H4 (cell line): ENCODE results near the gene ZNF488. TPM values are rescaled to one million over a fixed set of nuclear protein-coding genes. Genes with fewer than 3 reads are reported as not detected.

Experiments
- DNase-seq: peaks from one replicate; pipeline ENCODE4 v3.0.0-alpha.2; 2015; ENCODE audit warnings: low spot score
- total RNA-seq: library from RNA; depleted of rRNA; stranded (reverse); fragments of >200 nt; shearing (Covaris generic); gene quantifications from 2 replicates; pipeline ENCODE4 v1.2.3, GENCODE V29; 2014

ZNF488 gene
- total RNA-seq, 1 experiment from 2014 or later, result 1.0 TPM

DNA sequence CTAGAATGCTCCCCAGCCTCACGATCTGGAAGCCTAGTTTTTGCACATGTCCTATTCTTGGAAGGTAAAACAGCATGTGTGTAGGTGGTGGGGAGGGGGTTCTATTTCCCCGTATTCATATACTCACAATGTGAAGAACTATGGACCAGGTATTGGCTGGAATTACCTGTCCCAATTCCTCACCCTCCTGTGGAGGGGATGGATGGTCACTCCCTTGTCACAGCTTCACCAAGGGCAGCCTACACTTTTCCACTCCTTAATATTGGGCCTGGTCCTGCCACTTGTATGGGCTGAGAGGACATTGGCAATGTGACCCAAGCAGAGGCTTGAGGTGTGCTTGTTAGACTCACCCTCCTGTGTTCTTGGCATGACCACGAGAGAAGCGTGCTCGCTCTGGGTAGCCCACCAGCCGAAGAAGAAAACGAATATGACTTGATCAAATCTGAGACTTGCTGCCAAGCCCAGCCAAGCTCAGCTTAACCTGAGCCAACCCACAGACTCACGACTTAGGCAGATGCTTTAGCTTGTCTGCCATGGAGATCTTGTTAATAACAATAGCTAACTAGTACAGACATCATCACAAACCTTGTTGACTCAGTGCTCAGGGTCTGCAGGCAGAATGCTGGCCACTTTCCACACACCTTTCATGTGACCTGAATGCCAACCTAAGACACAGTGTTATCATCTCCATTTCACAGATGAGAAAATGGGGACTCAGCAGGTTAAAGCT, 17.2 kb downstream of the ZNF488 start:
- no peak for DNase-seq

DNA sequence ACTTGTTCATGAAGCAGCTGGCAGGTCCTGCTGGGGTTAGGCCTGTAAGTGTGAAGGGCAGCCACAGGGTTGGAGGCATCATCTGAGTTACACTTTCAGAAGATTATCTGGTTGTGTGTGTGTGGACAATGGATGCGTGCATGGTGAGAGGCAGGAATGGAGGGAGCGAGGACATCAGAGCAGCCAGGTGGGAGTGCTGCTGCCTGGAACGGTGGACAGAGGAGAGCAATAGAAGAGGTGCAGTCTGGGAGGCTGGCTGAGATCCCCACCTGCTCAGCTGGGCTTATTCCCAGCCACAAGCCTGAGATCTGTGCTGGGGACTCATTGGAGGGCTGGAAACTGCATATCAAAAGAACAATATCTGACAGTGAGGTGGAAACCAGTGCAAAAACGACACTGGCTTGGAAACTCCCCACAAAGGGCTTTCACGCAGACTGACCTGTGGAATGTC, 17.9 kb downstream of the ZNF488 start:
- no peak for DNase-seq

DNA sequence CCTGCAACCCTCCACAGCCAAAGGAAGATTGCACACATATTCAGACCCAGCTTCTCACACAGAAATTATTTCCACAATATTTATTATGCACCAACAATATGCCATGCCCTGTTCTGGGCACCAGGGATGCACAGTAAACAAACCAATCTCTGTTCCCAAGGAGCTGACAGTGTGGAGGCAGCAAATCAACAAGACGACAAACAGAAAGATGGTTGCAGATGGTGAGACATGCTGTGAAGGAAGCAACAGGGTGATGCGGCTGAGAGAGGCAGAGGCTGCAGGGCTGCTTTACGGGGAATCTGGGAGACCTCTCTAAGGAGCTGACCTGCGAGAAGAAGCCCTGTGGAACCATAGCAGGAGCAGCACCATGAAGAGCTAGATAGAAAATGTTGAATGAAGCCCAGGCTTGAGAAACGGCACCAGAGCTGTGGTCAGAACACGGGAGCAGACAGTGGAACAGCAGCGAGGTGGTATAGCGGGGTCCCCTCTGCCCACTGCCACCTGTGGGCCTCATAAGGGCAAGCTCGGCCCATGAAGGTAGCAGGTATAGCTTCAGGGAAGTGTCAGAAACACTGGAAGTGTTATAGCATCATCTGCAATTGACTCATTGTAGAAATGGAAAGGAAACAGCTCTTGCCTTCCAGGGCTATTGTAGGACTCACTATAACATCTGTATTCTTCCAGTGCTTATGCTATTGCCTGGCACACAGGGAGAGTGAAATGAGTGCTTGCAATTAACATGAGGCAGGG, 18.5 kb downstream of the ZNF488 start:
- DNase-seq, result no peak

DNA sequence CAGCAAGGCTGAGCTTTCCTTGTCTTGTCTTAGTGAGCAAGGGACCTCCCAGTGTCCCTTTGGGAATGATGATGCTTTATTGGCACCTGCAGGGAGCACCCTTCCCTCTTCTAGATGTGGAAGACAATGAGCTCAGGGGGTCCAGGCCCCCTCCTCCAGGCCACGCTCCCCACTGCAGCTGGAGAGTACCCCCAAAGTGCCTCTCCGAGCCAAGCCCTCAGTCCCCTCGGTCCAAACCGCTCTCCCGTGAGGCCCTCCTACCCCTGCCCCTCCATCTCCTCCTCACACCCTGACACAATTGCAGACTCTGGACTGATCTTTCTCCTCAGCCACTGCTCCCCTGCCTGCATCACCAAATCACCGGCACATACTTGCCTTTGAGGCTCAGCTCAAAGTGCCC, 19.2 kb downstream of the ZNF488 start:
- DNase-seq, result no peak

DNA sequence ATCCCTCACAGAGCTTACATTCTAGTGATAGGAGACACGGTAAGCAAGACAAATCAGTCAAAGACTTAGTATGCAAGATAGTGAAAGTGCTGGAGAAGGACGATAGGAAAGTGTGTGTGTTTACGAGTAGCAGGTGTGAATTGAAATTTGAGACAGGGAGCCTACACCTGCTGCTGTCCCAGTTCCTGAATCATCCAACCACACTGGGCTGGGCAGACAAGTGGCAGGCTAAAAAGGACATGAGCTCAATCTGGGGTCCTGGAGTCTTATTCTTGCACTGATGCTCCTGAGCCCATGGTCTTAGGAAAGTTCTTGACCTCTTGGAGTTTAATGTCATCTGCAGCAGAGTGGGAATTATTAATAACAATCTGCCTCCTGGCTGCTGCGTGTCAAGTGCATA, 19.7 kb downstream of the ZNF488 start:
- DNase-seq, result no peak

DNA sequence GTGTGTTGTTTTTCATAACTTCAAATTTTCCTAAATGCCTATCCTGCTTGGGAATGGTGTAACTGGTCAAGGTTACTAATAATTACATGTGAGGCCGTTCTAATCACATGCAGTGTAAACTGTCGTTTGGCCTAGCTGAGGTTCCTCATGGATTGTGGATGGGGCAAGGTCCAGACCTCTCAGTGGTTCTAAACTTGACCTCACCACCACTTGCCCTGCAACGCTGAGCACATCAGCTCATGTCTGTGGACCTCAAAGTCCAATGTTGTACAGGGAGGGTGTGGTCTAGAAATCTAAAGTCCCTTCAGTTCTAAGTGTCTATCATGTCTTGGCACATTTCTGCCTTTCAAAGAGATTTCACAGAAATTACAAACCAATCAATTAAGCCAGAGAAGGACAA, 20.3 kb downstream of the ZNF488 start:
- no peak for DNase-seq

DNA sequence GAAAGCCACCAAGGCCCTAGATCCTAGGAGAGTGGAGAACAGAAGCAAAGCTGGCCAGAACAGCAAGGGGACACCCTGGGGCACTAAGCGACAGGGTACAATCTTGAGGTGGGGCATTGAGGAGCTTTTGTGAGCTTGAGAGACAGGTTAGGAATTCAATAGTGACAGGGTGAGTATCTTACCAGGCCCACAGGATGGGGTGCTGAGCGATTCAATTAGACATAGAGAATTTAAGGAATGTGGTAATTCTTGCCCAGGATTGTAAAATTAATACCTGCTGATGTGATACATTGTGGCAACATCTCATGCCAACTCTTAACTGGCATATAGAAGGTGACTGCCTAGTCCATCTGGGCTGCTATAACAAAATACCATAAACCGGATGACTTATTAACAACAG, 21.9 kb downstream of the ZNF488 start:
- DNase-seq, result no peak

DNA sequence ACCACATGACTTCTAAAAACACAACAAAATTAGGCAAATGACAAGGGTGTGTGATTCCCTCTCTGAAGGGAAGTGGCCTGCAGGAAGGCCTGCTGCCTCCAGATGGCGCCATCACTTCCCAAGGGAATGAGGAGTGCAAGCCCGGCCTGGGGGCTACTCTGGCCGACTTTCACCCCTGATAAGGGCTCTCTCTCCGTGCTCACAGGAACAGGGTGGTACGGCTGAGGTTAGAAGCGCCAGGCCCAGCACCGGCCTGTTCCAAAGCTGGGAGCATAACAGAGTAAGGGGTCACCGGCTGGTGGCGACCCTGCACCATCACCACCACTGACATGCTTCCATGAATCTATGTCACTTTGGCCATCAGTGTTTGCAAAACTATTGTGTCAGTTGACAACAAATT, 22.8 kb downstream of the ZNF488 start:
- peak; percentile 27 for DNase-seq

DNA sequence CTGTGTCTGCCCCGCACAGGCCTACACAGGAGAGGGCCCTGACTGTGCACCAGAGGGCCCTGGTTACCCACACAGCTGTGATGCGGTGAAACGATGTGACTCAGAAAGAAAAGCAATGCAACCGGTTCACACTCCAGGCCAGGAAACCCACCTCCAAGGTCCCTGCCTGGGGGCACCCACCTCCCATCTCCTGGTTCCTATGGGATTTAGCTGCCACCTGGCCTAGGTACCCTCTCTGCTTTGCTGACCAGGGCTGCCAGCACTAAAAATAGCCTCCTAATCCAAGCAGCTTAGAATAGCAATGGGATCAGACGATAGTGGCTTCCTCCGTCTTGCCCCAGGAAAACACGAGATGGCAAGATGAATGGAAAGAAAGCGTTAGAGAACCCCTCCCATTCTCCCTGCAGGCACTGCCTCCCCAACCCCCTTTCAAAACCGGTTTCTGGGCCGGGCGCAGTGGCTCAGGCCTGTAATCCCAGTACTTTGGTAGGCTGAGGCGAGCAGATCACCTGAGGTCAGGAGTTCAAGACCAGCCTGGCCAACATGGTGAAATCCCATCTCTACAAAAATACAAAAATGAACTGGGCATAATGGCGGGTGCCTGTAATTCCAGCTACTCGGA, 23.6 kb downstream of the ZNF488 start:
- DNase-seq, result no peak

DNA sequence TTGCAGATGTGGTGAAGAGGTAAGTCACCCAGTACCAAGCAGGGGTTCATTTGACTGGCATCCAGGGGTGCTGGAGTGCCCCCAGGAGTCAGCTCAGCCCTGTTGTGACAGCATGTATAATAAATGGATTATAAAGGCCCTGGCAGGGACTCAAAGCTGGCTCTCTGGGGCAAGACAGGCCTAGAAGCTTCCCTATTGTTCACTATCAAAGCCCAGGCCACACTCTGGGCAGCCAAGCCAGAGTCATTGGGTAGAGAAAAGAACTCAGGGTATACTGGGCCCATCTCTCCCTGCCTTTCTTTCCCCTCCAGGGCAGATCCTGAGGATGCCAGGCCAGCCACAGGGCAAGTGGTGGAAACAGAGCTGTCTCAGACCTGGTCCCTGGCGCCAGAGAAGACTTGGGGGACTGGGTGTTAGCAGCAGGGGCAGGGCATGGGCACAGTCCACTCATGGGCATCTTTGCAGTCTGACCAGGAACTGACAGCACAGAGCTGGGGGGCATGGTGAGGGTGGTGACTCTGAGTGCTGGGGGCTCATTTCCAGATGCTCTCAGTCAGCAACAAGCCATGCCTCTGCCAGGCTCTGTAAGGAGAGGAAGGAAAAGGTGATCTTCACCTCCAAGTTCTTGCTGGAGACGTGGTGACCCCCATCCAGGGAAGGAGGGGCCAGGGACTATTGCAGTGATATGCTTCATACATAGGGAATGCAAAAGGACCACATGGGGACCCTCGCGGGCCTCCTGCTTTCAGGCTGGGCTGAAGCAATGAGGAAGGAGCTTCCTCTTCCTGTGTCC, 24.3 kb downstream of the ZNF488 start:
- no peak for DNase-seq

DNA sequence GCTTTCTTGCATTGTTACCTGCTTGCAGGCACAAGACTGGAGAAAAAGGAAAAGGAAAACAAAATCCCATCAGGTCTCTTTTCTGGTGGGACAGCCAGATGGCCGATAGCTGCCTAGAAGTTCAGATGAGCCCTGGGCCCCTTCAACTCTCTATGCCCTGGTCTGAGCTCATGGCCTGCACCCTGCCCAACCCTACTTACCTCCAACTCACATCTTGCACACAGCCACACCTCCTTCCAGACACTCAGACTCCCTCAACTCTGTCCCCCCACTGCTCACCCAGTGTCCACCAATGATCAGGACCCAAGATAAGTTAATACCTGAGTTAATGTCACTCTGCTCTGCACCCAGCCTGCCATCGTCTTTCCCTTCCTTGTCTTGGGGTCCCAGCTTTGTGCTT, 25.0 kb downstream of the ZNF488 start:
- DNase-seq, result no peak

DNA sequence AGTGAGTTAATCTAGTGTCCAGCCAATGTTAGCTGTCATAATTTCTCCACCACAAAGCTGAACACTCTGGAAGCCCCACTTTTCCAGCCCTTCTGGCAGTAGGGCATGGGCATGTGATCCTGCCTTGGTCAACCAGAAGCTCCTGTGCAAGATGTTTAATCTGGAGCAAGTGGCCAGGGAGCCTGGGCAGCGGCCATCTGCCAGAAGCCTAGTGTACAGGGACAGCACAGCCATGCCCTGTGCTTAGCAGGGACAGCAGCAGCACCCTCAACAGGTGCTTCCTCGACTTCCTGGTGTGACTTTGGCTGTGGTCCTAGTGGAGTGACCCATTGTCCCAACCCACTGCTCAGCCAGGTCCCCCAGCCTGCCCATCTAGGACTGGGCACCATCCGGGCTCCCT, 25.6 kb downstream of the ZNF488 start:
- no peak for DNase-seq

DNA sequence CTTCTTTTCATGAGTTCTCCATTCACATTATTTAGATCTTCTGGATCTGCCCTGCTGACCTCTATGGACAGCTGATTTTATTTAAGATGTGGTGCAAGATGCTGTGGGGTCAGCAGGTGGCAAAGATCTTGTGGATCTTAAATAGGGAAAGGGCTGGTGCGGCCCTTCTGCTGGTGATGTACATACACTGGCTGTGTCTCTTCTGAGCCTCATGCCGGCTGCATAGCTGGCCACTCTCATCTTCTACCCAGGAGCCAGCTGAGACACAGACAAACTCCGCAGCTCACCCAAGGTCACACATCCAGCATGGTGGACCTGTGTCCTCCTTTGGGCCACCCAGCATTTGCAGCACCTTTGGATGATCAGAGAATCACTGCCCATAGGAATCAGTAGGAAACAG, 26.2 kb downstream of the ZNF488 start:
- DNase-seq, result no peak

DNA sequence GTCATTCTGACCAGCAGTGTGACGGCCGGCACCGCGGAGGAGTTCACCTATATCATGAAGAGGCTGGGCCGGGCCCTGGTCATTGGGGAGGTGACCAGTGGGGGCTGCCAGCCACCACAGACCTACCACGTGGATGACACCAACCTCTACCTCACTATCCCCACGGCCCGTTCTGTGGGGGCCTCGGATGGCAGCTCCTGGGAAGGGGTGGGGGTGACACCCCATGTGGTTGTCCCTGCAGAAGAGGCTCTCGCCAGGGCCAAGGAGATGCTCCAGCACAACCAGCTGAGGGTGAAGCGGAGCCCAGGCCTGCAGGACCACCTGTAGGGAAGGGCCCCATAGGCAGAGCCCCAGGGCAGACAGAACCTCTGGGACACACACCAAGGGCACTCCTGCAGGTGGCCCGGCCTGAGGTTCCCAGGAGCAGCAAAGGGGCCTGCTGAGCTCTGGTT, 26.9 kb downstream of the ZNF488 start:
- no peak for DNase-seq

DNA sequence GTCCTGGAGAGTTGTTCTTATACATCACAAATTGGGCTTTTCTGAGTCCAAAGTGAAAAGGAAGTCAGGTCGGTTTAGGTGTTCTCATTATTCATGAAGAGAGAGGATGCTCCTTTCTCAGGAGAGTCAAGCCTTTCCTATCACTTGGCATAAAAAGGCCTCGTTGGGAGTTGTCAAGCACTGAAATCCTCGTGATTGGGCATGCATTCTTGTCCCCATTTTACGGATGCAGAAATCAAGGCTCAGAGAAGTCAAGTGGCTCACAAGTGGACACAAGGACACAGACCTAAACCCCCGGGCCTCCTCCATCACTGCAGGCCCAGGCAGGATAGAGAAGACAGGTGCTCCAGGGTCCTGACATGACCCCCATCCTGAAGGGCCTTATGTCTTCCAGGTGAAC, 27.4 kb downstream of the ZNF488 start:
- DNase-seq, result no peak

DNA sequence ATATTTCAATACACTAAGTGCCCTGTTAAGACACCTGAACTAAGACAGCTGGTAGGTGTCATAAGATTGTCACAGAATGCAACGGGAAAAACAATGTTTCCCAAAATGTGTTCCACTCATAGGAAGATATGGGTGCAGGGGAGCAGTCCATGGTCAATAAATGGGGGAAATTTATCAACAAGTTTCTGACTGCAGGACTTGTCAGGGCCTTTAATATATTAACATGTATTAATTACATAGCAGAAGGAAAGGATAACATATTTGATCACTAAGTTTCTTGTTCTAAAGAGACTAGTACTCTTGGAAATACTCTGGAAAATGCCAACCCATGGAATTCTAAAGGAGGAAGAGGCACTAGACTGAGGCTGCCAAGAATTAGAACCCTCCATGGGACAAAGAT, 29.2 kb downstream of the ZNF488 start:
- no peak for DNase-seq

DNA sequence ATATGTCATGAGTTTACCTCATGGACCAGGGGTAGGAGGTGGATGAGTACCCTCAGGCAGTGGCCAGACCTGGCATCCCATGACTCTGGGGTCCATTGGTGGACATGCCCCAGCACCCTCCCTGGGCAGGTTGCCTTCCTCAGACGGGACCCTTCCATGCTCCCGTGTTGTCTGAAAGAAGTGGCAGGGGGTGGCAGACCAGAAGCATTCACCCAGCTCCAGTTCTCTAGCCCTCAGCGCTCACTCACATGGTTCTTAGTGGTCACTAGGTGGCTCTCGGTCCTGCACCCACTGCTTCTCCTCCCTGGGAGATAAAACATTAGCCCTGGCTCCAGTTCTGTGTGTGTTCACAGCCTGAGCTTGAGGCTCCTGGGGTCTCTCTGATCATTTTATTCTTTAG, 29.9 kb downstream of the ZNF488 start:
- DNase-seq, result no peak

DNA sequence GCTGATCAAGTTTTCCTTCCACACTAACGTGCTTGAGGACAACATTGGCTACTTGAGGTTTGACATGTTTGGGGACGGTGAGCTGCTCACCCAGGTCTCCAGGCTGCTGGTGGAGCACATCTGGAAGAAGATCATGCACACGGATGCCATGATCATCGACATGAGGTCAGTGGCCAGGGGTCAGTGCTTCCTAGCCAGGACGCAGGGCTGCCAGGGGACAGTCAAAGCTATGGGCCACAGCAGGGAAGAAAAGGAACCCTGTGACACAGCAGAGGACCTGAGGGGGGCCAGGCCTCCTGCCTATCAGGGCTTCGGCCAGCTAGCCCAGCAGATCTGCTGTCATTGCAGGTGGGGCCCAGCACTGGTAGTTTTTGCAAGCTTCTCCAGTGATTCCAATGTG, 30.7 kb downstream of the ZNF488 start:
- no peak for DNase-seq

DNA sequence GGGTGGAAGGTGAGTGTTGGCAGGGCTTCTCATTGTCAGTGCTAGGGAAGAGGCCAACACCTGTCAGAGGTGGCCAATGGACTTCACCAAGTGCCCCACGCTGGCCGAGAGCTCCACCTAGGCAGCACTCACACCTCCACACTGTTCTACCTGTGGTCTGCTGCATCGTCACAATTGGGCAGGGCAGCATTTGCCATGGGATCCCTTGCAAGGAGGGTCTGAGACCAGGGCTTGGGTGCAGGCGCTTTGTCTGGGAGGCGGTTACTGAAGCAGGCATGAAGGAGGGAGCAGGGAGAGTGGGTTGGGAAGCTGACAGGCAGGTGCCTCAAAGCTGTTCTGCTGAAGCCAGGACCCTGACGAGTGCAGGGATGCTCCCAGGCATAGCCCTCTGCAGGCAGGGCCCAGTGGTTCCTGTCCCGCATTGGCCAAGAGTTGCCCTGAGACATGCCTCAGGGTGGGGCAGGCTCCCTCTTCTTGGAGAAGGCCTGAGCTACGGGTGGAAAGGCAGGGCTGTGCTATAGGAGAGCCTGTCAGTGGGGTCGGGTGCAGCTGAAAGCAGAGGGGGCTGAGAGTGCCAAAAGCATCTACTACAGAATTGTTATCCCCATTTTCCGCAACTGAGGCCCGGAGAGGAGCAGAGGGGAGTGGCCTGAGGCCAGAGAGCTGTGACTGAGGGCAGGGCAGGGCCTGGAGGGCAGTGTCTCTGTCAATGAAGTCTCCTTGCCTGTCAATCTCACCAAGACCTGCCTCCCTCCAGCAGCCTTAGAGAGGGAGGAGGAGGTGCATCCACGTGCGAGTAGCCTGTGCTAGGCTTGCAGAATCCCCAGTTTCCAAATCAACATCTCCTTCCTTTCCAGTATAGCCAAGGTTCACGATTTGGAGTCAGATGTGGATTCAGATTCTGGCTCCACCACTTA, 31.9 kb downstream of the ZNF488 start:
- DNase-seq, result no peak

DNA sequence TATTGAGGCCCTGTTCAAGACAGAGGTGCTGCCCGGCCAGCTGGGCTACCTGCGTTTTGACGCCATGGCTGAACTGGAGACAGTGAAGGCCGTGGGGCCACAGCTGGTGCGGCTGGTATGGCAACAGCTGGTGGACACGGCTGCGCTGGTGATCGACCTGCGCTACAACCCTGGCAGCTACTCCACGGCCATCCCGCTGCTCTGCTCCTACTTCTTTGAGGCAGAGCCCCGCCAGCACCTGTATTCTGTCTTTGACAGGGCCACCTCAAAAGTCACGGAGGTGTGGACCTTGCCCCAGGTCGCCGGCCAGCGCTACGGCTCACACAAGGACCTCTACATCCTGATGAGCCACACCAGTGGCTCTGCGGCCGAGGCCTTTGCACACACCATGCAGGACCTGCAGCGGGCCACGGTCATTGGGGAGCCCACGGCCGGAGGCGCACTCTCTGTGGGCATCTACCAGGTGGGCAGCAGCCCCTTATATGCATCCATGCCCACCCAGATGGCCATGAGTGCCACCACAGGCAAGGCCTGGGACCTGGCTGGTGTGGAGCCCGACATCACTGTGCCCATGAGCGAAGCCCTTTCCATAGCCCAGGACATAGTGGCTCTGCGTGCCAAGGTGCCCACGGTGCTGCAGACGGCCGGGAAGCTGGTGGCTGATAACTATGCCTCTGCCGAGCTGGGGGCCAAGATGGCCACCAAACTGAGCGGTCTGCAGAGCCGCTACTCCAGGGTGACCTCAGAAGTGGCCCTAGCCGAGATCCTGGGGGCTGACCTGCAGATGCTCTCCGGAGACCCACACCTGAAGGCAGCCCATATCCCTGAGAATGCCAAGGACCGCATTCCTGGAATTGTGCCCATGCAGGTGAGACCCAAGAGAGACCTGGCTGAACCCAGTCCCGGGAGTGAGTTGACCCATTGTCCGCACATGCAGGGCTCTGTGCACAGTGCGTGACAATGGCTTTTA, 33.1 kb downstream of the ZNF488 start:
- no peak for DNase-seq
